ENCODE data around the gene SHMT2. TPM values are rescaled to one million over a fixed set of nuclear protein-coding genes. Genes with fewer than 3 reads are reported as not detected.

Gene SHMT2
- total RNA-seq, 1 donor from 2014 or later, result 90.2 TPM

GRCh38 chr12:57192920-57193319, 36.6 kb upstream of the SHMT2 start:
- no peaks in the 10 kb centered on the region for H3K4me1 Mint-ChIP-seq
- H3K9me3 Mint-ChIP-seq, result no peaks in the 10 kb centered on the region
- no peak overlapping the region for H2AFZ ChIP-seq (replicated peaks)

GRCh38 chr12:57193706-57194245, 35.7 kb upstream of the SHMT2 start:
- TF ChIP-seq EZH2 (IDR thresholded peaks at IDR 0.05), result no peak
- no peak for TF ChIP-seq EZH2phosphoT487 (IDR thresholded peaks at IDR 0.05)
- TF ChIP-seq, protein P1, sequence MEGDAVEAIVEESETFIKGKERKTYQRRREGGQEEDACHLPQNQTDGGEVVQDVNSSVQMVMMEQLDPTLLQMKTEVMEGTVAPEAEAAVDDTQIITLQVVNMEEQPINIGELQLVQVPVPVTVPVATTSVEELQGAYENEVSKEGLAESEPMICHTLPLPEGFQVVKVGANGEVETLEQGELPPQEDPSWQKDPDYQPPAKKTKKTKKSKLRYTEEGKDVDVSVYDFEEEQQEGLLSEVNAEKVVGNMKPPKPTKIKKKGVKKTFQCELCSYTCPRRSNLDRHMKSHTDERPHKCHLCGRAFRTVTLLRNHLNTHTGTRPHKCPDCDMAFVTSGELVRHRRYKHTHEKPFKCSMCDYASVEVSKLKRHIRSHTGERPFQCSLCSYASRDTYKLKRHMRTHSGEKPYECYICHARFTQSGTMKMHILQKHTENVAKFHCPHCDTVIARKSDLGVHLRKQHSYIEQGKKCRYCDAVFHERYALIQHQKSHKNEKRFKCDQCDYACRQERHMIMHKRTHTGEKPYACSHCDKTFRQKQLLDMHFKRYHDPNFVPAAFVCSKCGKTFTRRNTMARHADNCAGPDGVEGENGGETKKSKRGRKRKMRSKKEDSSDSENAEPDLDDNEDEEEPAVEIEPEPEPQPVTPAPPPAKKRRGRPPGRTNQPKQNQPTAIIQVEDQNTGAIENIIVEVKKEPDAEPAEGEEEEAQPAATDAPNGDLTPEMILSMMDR (IDR thresholded peaks at IDR 0.05), result no peak
- H3K4me3 ChIP-seq, result no peak overlapping the region
- no peak for DNase-seq (ENCODE audit: low spot score)
- Mint-ChIP-seq H3K4me3 (no peak overlapping the region), H3K9me3 (no peaks in the 10 kb centered on the region), H3K27me3 (ENCODE audit: insufficient read depth, low read depth) (peaks cover 11% of the 10 kb centered on the region), H3K27ac (no peak overlapping the region), H3K4me1 (no peaks in the 10 kb centered on the region), H3K36me3 (peaks cover 28% of the 10 kb centered on the region)
- no peaks in the 10 kb centered on the region for H3K27me3 ChIP-seq
- H3K36me3 ChIP-seq, result no peaks in the 10 kb centered on the region
- no peaks in the 10 kb centered on the region for H3F3A ChIP-seq (ENCODE audit: low read depth)
- H2AFZ ChIP-seq (replicated peaks), result no peak overlapping the region
- H4K20me1 ChIP-seq (ENCODE audit: low read depth), result no peaks in the 10 kb centered on the region
- H3K4me1 ChIP-seq, result no peaks in the 10 kb centered on the region
- no peak overlapping the region for H3K4me2 ChIP-seq
- H3K9ac ChIP-seq, result no peak overlapping the region
- no peaks in the 10 kb centered on the region for H3K9me3 ChIP-seq (ENCODE audit: low read depth)
- no peak overlapping the region for H3K27ac ChIP-seq
- H3K79me2 ChIP-seq (ENCODE audit: low read depth), result no peaks in the 10 kb centered on the region

More at GRCh38 chr12:57192920-57193319, 36.6 kb upstream of the SHMT2 start:
- no peak overlapping the region for H3K4me2 ChIP-seq
- no peak for DNase-seq (ENCODE audit: low spot score)
- TF ChIP-seq, protein P1 (IDR thresholded peaks at IDR 0.05), result no peak
- TF ChIP-seq EZH2 (IDR thresholded peaks at IDR 0.05), result no peak
- TF ChIP-seq EZH2phosphoT487 (IDR thresholded peaks at IDR 0.05), result no peak
- no peaks in the 10 kb centered on the region for H3K4me1 ChIP-seq
- H3K79me2 ChIP-seq (ENCODE audit: low read depth), result no peaks in the 10 kb centered on the region
- Mint-ChIP-seq H3K4me3 (no peak overlapping the region), H3K27ac (no peak overlapping the region), H3K36me3 (peaks cover 28% of the 10 kb centered on the region), H3K27me3 (ENCODE audit: insufficient read depth, low read depth) (peaks cover 10% of the 10 kb centered on the region)
- H4K20me1 ChIP-seq (ENCODE audit: low read depth), result no peaks in the 10 kb centered on the region
- H3K27me3 ChIP-seq, result no peaks in the 10 kb centered on the region
- no peak overlapping the region for H3K27ac ChIP-seq
- no peak overlapping the region for H3K4me3 ChIP-seq
- H3K36me3 ChIP-seq, result no peaks in the 10 kb centered on the region
- H3F3A ChIP-seq (ENCODE audit: low read depth), result no peaks in the 10 kb centered on the region
- H3K9me3 ChIP-seq (ENCODE audit: low read depth), result no peaks in the 10 kb centered on the region
- no peak overlapping the region for H3K9ac ChIP-seq

DNA sequence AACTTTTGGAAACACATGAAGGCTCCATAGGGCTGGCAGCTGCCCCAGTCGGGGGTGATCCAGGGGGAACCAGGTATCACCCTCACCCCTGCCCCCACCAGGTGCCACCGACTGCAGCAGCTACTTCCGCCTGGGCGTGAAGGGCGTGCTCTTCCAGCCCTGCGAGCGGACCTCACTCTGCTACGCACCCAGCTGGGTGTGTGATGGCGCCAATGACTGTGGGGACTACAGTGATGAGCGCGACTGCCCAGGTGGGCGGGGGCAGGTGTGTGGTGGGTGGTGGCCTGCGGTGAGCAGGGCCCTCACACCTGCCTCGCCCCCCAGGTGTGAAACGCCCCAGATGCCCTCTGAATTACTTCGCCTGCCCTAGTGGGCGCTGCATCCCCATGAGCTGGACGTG, 35.3 kb upstream of the SHMT2 start:
- Histone ChIP-seq H3K4me3 (no peak overlapping the region), H3K27ac (no peak overlapping the region), H3K79me2 (ENCODE audit: low read depth) (no peaks in the 10 kb centered on the region), H3F3A (ENCODE audit: low read depth) (no peaks in the 10 kb centered on the region), H3K9me3 (ENCODE audit: low read depth) (no peaks in the 10 kb centered on the region), H3K36me3 (no peaks in the 10 kb centered on the region), H4K20me1 (ENCODE audit: low read depth) (no peaks in the 10 kb centered on the region), H3K4me2 (no peak overlapping the region), H3K9ac (no peak overlapping the region), H2AFZ (replicated peaks) (no peak overlapping the region), H3K4me1 (no peaks in the 10 kb centered on the region), H3K27me3 (no peaks in the 10 kb centered on the region)
- peaks cover 24% of the 10 kb centered on the region for H3K36me3 Mint-ChIP-seq
- H3K4me1 Mint-ChIP-seq, result no peaks in the 10 kb centered on the region
- no peak overlapping the region for H3K27ac Mint-ChIP-seq
- H3K4me3 Mint-ChIP-seq, result no peak overlapping the region
- no peaks in the 10 kb centered on the region for H3K9me3 Mint-ChIP-seq
- H3K27me3 Mint-ChIP-seq (ENCODE audit: insufficient read depth, low read depth), result peaks cover 8% of the 10 kb centered on the region
- TF ChIP-seq, protein P1 (IDR thresholded peaks at IDR 0.05), result no peak
- TF ChIP-seq EZH2phosphoT487 (IDR thresholded peaks at IDR 0.05) (no peak), EZH2 (IDR thresholded peaks at IDR 0.05) (no peak)
- no peak for DNase-seq (ENCODE audit: low spot score)
